Heart left ventricle (tissue), 13 donors: Measurements from ENCODE around the gene ASTN2.

Source experiments
- CTCF ChIP-seq, 12 donors: fragments of 200-600 bp; sonication (generic) in 4 of 12; IDR thresholded peaks; one replicate each; pipeline versions ENCODE4 v1.5.0 to v1.8.0; 2018 to 2022; ENCODE audit warnings: antibody characterized with exemption in 12 of 12, mild to moderate bottlenecking in 5 of 12
- POLR2A ChIP-seq, 2 donors: fragments of 450-650 bp; IDR thresholded peaks; one replicate each; pipeline ENCODE4 v1.6.1; 2017; ENCODE audit warnings: antibody characterized with exemption in 2 of 2, mild to moderate bottlenecking in 2 of 2, moderate library complexity in 2 of 2
- donor health status: ischemic (EF 13 %, LVEDD 7.1; RV severe dilation, severe dysfunction).
- donor health status: DM: no; HTN: yes; CAD: no.
- donor health status: DM: no; HTN: no; CAD: no.
- donor health status: ischemic (EF 25% LVEDD 6.9; RV normal size, moderate dysfunction).
- donor health status: ischemic (EF 25% LVEDD 5.7; RV mildly dilated, moderate dysfunction).
- donor health status: ischemic (EF 35%, LVEDD 5.7; RV mildly dilated, moderate dysfunction).
- donor health status: nonischemic (EF 11% LVEDD 7.7; RV severe dilation, severe dysfunction).
- donor health status: DM: yes; HTN: yes; CAD: no.
- donor health status: PGD.
- donor health status: ischemic (EF 29% LVEDD 5.4; RV normal size, mild dysfunction).
- donor health status: nonischemic (EF 23%, LVEDD 6.1; RV moderate dilation, normal function).

- TF ChIP-seq POLR2A (IDR thresholded peaks at IDR 0.05) (no peak), CTCF (IDR thresholded peaks at IDR 0.05) (no peak)
Observed at GRCh38 chr9:117304549-117304948, 110.3 kb downstream of the ASTN2 start.
